NCI-H1105 treated with DMSO at 0.1 percent for 48 hours (cell line): ENCODE data around the gene DEFB128.

Experiments
- DNase-seq: peaks from one replicate; lab custom pipeline; 2025; lab: John Stamatoyannopoulos, UW

The DEFB128 gene

DNA sequence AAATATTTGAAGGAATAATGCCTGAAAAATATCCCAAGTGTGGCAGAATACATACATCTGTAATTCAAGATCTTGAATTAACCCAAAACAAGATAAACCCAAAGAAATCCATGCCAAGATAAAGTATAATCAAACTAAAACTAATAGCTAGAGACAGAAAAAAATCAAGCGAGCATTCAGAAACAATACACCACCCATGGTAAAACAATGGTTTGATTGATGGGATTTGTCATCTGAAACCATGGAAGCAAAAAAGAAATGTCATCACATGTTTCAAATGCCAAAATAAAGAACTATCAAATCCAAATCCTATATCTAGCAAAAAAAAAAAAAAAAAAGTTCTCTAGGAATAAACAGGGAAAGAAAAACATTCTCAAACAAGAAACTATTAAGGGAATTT is 37.4 kb downstream of the DEFB128 start:
- no peak for DNase-seq

- DNase-seq, result no peak
Measured at GRCh38 chr20:145877-146276, 43.6 kb downstream of the DEFB128 start.

DNA sequence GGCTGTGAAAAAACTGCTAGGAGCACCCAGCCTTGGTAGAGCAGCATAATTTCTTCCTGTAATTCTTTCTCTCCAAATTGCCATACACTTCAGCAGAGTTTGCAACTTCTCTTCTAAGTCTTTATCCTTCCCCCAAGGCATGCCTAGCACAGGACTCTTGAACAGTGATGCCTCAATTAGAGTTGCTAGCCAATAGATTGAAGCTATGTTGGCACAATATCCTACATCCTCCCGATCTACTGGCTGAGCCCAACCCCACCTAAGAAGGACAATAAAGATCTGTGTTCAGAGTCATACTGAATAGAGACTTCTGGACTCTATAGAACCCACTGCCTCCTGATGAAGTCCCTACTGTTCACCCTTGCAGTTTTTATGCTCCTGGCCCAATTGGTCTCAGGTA is 47.2 kb downstream of the DEFB128 start, which contains the start of gene DEFB126:
DEFB126 (plus strand) TSS at position 301 of the 400 bp plus-strand sequence; CDS start at position 340, 39 bp downstream.
- DNase-seq, result no peak
